ENCODE data around the gene CDCA8.

GRCh38 chr1:37673920-37674319, 18.4 kb upstream of the CDCA8 start:
- TF ChIP-seq ARID2 (IDR thresholded peaks at IDR 0.05) (no peak), CTCF (IDR thresholded peaks at IDR 0.05 in 2 of 3, conservative IDR thresholded peaks at IDR 0.05 in 1 of 3; ENCODE audit: insufficient read depth in 2 of 3, low read depth in 1 of 3, low read length in 3 of 3) (no peak), CHD2 (IDR thresholded peaks at IDR 0.05; ENCODE audit: low read depth, low read length) (no peak), EP300 (IDR thresholded peaks at IDR 0.05; ENCODE audit: low read length) (no peak), ZNF561 (CRISPR knock-in tag; conservative IDR thresholded peaks at IDR 0.05) (no peak)
- TF ChIP-seq, protein P1, sequence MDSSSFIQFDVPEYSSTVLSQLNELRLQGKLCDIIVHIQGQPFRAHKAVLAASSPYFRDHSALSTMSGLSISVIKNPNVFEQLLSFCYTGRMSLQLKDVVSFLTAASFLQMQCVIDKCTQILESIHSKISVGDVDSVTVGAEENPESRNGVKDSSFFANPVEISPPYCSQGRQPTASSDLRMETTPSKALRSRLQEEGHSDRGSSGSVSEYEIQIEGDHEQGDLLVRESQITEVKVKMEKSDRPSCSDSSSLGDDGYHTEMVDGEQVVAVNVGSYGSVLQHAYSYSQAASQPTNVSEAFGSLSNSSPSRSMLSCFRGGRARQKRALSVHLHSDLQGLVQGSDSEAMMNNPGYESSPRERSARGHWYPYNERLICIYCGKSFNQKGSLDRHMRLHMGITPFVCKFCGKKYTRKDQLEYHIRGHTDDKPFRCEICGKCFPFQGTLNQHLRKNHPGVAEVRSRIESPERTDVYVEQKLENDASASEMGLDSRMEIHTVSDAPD (CRISPR knock-in tag; IDR thresholded peaks at IDR 0.05), result no peak

Measured in K562 (cell line).